DND-41 (cell line): ENCODE data around the gene AGTR1.

Source experiments
- ATAC-seq: fragments of 200-7000 bp; cut with Tn5 transposase; 3 replicates; pipeline ENCODE4 v1.9.1; 2021; ENCODE audit warnings: low read depth; ENCODE audit not compliant: insufficient read depth
- DNase-seq: peaks from one replicate; pipeline ENCODE4 v3.0.0-alpha.2; 2020
- H2AFZ ChIP-seq: 2 replicates; pipeline ENCODE4 v1.6.0; 2012; ENCODE audit warnings: low read depth, low read length
- H3K27ac ChIP-seq: 2 replicates; pipeline ENCODE4 v1.5.1; 2012; ENCODE audit warnings: low read length, inconsistent platforms
- H3K27me3 ChIP-seq: fragments of 200-600 bp; sonication (generic); 2 replicates; pipeline ENCODE4 v1.6.0; 2012; ENCODE audit warnings: low read length, mild to moderate bottlenecking, inconsistent platforms; ENCODE audit not compliant: insufficient read depth, poor library complexity
- H3K36me3 ChIP-seq: 2 replicates; pipeline ENCODE4 v1.5.1; 2012; ENCODE audit warnings: low read length, inconsistent platforms; ENCODE audit not compliant: insufficient read depth
- H3K4me1 ChIP-seq: 2 replicates; pipeline ENCODE4 v1.5.1; 2012; ENCODE audit warnings: mild to moderate bottlenecking, low read length; ENCODE audit not compliant: insufficient read depth
- H3K4me2 ChIP-seq: 2 replicates; pipeline ENCODE4 v1.6.0; 2012; ENCODE audit warnings: mild to moderate bottlenecking, moderate library complexity, low read length, inconsistent platforms; ENCODE audit not compliant: insufficient read depth
- H3K4me3 ChIP-seq, 2 experiments: fragments of 200-600 bp in 1 of 2; shearing (Covaris generic) in 1 of 2; 2 replicates each; pipeline ENCODE4 v1.5.1; 2012 to 2016; ENCODE audit warnings: inconsistent platforms in 2 of 2, low read length in 2 of 2, mild to moderate bottlenecking in 2 of 2, low read depth in 1 of 2, moderate library complexity in 1 of 2
- H3K79me2 ChIP-seq: 2 replicates; pipeline ENCODE4 v1.6.0; 2012; ENCODE audit warnings: low read length, inconsistent platforms; ENCODE audit not compliant: insufficient read depth
- H3K9ac ChIP-seq: 2 replicates; pipeline ENCODE4 v1.6.0; 2012; ENCODE audit warnings: low read depth, mild to moderate bottlenecking, inconsistent platforms, low read length, moderate library complexity
- H3K9me3 ChIP-seq: 2 replicates; pipeline ENCODE4 v1.5.1; 2012; ENCODE audit warnings: low read length, moderate library complexity, mild to moderate bottlenecking, inconsistent platforms; ENCODE audit not compliant: insufficient read depth, severe bottlenecking
- H4K20me1 ChIP-seq: 2 replicates; pipeline ENCODE4 v1.6.0; 2012; ENCODE audit warnings: low read length; ENCODE audit not compliant: insufficient read depth
- EZH2 ChIP-seq: IDR thresholded peaks from 3 replicates; pipeline ENCODE4 v1.6.1; 2012; ENCODE audit warnings: borderline replicate concordance, low read depth, mild to moderate bottlenecking, moderate library complexity, low read length, inconsistent platforms; ENCODE audit not compliant: severe bottlenecking
- TF ChIP-seq, protein P1 (sequence below): IDR thresholded peaks from 2 replicates; pipeline ENCODE4 v1.5.1; 2012; ENCODE audit warnings: borderline replicate concordance, low read length, moderate library complexity, mild to moderate bottlenecking; ENCODE audit not compliant: poor library complexity, severe bottlenecking; ENCODE audit errors: extremely low read depth

Gene AGTR1

DNA sequence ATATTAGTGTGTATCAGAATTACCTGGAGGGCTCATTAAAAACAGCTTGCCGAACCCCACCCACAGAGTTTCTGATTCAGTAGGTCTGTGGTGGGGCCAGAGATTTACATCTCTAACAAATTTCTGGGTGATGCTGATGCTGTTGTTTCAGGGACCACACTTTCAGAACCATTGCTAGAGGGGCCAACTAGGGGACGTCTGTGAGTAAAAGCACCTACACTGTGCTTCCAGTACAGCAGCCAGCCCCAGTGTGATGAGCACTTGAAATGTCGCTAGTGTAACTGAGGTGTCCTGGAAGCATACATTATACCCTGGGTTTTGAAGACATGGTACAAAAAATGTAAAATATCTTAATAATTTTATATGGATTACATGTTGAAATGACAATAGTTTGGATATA is 33.0 kb downstream of the AGTR1 start:
- DNase-seq (no peak), ATAC-seq (no peak)

DNA sequence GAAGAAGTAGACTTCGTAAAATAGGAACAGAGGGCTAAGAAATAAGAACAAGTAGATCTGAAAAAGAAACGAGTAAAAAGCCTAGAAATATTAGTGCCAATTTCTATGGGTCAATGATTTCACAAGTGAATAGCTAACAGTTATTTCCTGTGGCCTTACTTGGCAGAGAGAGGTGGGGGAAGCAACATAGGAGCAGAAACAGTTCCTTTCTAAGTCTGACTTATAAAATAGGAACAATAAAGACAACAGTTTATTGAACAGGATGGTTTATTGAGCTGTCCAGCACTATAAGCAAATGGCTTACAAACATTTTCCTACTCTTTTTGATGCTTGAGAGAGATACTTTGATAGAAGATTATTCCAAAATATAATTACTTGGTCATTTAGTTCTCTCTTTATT is 37.9 kb downstream of the AGTR1 start:
- no peaks in the 10 kb centered on the region for H3K36me3 ChIP-seq
- H3K4me2 ChIP-seq: no peak overlapping the region
- no peak overlapping the region for H2AFZ ChIP-seq
- no peaks in the 10 kb centered on the region for H3K9me3 ChIP-seq
- H3K79me2 ChIP-seq: no peaks in the 10 kb centered on the region
- no peak overlapping the region for H3K27ac ChIP-seq
- no peak for DNase-seq
- H4K20me1 ChIP-seq: no peaks in the 10 kb centered on the region
- H3K27me3 ChIP-seq: no peaks in the 10 kb centered on the region
- no peak overlapping the region for H3K4me3 ChIP-seq
- ATAC-seq: no peak
- H3K4me1 ChIP-seq: no peaks in the 10 kb centered on the region
- TF ChIP-seq, protein P1, sequence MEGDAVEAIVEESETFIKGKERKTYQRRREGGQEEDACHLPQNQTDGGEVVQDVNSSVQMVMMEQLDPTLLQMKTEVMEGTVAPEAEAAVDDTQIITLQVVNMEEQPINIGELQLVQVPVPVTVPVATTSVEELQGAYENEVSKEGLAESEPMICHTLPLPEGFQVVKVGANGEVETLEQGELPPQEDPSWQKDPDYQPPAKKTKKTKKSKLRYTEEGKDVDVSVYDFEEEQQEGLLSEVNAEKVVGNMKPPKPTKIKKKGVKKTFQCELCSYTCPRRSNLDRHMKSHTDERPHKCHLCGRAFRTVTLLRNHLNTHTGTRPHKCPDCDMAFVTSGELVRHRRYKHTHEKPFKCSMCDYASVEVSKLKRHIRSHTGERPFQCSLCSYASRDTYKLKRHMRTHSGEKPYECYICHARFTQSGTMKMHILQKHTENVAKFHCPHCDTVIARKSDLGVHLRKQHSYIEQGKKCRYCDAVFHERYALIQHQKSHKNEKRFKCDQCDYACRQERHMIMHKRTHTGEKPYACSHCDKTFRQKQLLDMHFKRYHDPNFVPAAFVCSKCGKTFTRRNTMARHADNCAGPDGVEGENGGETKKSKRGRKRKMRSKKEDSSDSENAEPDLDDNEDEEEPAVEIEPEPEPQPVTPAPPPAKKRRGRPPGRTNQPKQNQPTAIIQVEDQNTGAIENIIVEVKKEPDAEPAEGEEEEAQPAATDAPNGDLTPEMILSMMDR: no peak
- TF ChIP-seq EZH2: no peak
- no peak overlapping the region for H3K9ac ChIP-seq

More for the DNA sequence above, 33.0 kb downstream of the AGTR1 start:
- H3K4me3 ChIP-seq: no peak overlapping the region
- H4K20me1 ChIP-seq: no peaks in the 10 kb centered on the region
- no peaks in the 10 kb centered on the region for H3K79me2 ChIP-seq
- no peak overlapping the region for H3K27ac ChIP-seq
- H3K4me2 ChIP-seq: no peak overlapping the region
- TF ChIP-seq, protein P1: no peak
- TF ChIP-seq EZH2: no peak
- H3K9ac ChIP-seq: no peak overlapping the region
- no peaks in the 10 kb centered on the region for H3K4me1 ChIP-seq
- no peaks in the 10 kb centered on the region for H3K27me3 ChIP-seq
- H3K36me3 ChIP-seq: no peaks in the 10 kb centered on the region
- no peak overlapping the region for H2AFZ ChIP-seq
- H3K9me3 ChIP-seq: no peaks in the 10 kb centered on the region

DNA sequence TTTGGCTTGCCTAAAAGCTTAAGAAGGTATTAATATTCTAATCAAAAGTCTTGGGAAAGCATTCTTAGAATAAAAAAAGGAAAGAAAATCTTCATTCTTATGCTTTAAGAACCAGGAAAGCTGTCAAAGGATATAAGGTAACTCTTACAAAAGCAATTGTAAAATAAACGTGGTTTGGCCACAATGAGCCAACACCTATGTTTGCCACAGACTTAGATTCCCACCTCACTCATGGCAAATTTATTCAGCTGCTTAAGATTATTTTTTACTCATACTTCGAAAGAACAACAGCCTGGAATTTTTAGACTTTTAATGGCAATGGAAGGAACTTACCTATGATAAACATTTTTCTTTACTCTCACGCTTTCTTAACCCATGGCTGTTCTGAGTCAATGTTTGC is 38.4 kb downstream of the AGTR1 start:
- H3K4me3 ChIP-seq: no peak overlapping the region
- no peaks in the 10 kb centered on the region for H4K20me1 ChIP-seq
- H3K9ac ChIP-seq: no peak overlapping the region
- H3K36me3 ChIP-seq: no peaks in the 10 kb centered on the region
- no peak overlapping the region for H3K27ac ChIP-seq
- H2AFZ ChIP-seq: no peak overlapping the region
- no peak for ATAC-seq
- TF ChIP-seq, protein P1: no peak
- TF ChIP-seq EZH2: no peak
- no peak for DNase-seq
- no peaks in the 10 kb centered on the region for H3K4me1 ChIP-seq
- no peaks in the 10 kb centered on the region for H3K9me3 ChIP-seq
- H3K79me2 ChIP-seq: no peaks in the 10 kb centered on the region
- no peaks in the 10 kb centered on the region for H3K27me3 ChIP-seq
- no peak overlapping the region for H3K4me2 ChIP-seq

DNA sequence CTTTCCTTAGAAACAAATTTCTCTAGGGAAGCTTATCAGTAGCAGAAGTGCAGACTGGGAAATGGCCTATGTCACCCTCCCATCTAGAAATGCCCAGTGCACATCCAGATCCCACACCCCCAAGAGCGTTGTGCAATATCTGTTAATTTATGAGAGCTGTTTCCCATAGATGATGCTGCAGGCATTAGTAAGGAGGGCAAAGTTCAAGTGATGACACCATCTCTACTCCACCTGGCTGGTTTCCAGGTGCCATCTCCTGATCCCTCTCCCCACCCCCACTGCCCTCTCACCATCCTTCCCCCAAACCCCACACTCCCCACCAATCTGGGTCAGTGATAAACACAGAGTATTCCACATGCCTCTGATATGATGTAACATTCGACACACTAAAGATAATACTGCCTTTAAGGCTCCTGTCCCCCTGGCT is 39.4 kb downstream of the AGTR1 start:
- Histone ChIP-seq H3K4me1 (no peaks in the 10 kb centered on the region), H3K36me3 (no peaks in the 10 kb centered on the region), H3K27me3 (no peaks in the 10 kb centered on the region), H2AFZ (no peak overlapping the region), H3K79me2 (no peaks in the 10 kb centered on the region), H3K9me3 (no peaks in the 10 kb centered on the region), H3K4me2 (no peak overlapping the region), H3K4me3 (no peak overlapping the region), H3K27ac (no peak overlapping the region), H4K20me1 (no peaks in the 10 kb centered on the region), H3K9ac (no peak overlapping the region)
- TF ChIP-seq, protein P1: no peak
- TF ChIP-seq EZH2: no peak
- ATAC-seq: no peak
- no peak for DNase-seq
